Activated T-cell treated with anti-CD3 and anti-CD28 coated beads for 48 hours (primary cell): ENCODE measurements around the gene JPT2.
A peak's percentile ranks its signal among the peaks of the same experiment; 100 is the strongest.
"Not testable (repeated sequence)": the region's sequence is repeated elsewhere in the genome, so short reads cannot be mapped to it uniquely, and the experiment has no call there.

Experiments used
- DNase-seq: peaks from one replicate; pipeline ENCODE4 v3.0.0-alpha.2; 2020; ENCODE audit warnings: low read depth

Gene JPT2

GRCh38 chr16:1708768-1709180 is 30.7 kb downstream of the JPT2 start:
- no peak for DNase-seq

GRCh38 chr16:1709356-1709755 is 31.3 kb downstream of the JPT2 start:
- DNase-seq = no peak

- DNase-seq = no peak
Measured at GRCh38 chr16:1710811-1711507, 32.9 kb downstream of the JPT2 start.

- DNase-seq = no peak
Measured at GRCh38 chr16:1712791-1713261, 34.7 kb downstream of the JPT2 start.

GRCh38 chr16:1713331-1713730 is 35.3 kb downstream of the JPT2 start:
- DNase-seq = no peak

GRCh38 chr16:1713933-1714332 is 35.9 kb downstream of the JPT2 start:
- no peak for DNase-seq

- no peak for DNase-seq
Measured at GRCh38 chr16:1715220-1715619, 37.1 kb downstream of the JPT2 start.

GRCh38 chr16:1718236-1718635 is 40.2 kb downstream of the JPT2 start:
- not testable (repeated sequence) for DNase-seq

GRCh38 chr16:1719559-1720229 is 41.6 kb downstream of the JPT2 start:
- DNase-seq = not testable (repeated sequence)

- no peak for DNase-seq
Measured at GRCh38 chr16:1721372-1721771, 43.3 kb downstream of the JPT2 start.

GRCh38 chr16:1723450-1724147 is 45.5 kb downstream of the JPT2 start:
- DNase-seq = peak; percentile 25

- DNase-seq = no peak
Measured at GRCh38 chr16:1724491-1724890, 46.4 kb downstream of the JPT2 start.

GRCh38 chr16:1726661-1727502 is 48.8 kb downstream of the JPT2 start:
- no peak for DNase-seq

GRCh38 chr16:1727651-1728624 is 49.9 kb downstream of the JPT2 start:
- DNase-seq = no peak

- DNase-seq = no peak
Measured at GRCh38 chr16:1729026-1729425, 50.9 kb downstream of the JPT2 start.

- no peak for DNase-seq
Measured at GRCh38 chr16:1729445-1729844, 51.4 kb downstream of the JPT2 start.

- no peak for DNase-seq
Measured at GRCh38 chr16:1731073-1731472, 53.0 kb downstream of the JPT2 start.

GRCh38 chr16:1731603-1732002 is 53.5 kb downstream of the JPT2 start:
- DNase-seq = no peak

GRCh38 chr16:1732071-1732470 is 54.0 kb downstream of the JPT2 start:
- DNase-seq = no peak

- not testable (repeated sequence) for DNase-seq
Measured at GRCh38 chr16:1732551-1732987, 54.5 kb downstream of the JPT2 start.

- DNase-seq = no peak
Measured at GRCh38 chr16:1734123-1734522, 56.0 kb downstream of the JPT2 start.
